Trophoblast cell (in vitro differentiated cells and primary cell): ENCODE data around the gene C5orf52.

Source experiments
- DNase-seq, 2 donors: peaks; one replicate each; pipeline ENCODE4 v3.0.0-alpha.2; 2016
- H2AFZ ChIP-seq: 2 replicates; pipeline ENCODE4 v1.6.1; 2013; ENCODE audit warnings: low read length, moderate library complexity, mild to moderate bottlenecking; ENCODE audit not compliant: insufficient read depth, poor library complexity
- H2AK5ac ChIP-seq: 2 replicates; pipeline ENCODE4 v1.6.1; 2013; ENCODE audit warnings: mild to moderate bottlenecking, low read length
- H2BK120ac ChIP-seq: 2 replicates; pipeline ENCODE4 v1.6.1; 2013; ENCODE audit warnings: low read length, mild to moderate bottlenecking, moderate library complexity; ENCODE audit not compliant: insufficient read depth, poor library complexity
- H2BK12ac ChIP-seq: 2 replicates; pipeline ENCODE4 v1.6.1; 2013; ENCODE audit warnings: mild to moderate bottlenecking, low read length, moderate library complexity
- H2BK5ac ChIP-seq: 2 replicates; pipeline ENCODE4 v1.6.1; 2013; ENCODE audit warnings: low read length, low read depth, moderate library complexity, mild to moderate bottlenecking; ENCODE audit not compliant: poor library complexity
- H3K14ac ChIP-seq: 2 replicates; pipeline ENCODE4 v1.6.1; 2013; ENCODE audit warnings: mild to moderate bottlenecking, low read length
- H3K18ac ChIP-seq: 2 replicates; pipeline ENCODE4 v1.6.1; 2013; ENCODE audit warnings: mild to moderate bottlenecking, low read length
- H3K23ac ChIP-seq: 2 replicates; pipeline ENCODE4 v1.6.1; 2013; ENCODE audit warnings: low read length
- H3K27ac ChIP-seq: 2 replicates; pipeline ENCODE4 v1.5.1; 2013; ENCODE audit warnings: low read depth, mild to moderate bottlenecking, inconsistent platforms, low read length, moderate library complexity
- H3K27me3 ChIP-seq: 2 replicates; pipeline ENCODE4 v1.6.1; 2013; ENCODE audit warnings: inconsistent platforms, mild to moderate bottlenecking, low read length, moderate library complexity; ENCODE audit not compliant: insufficient read depth
- H3K36me3 ChIP-seq, 2 experiments: 1 replicate in 1 of 2; 2 replicates in 1 of 2; pipeline ENCODE4 v1.6.1; 2013; ENCODE audit warnings: low read length in 2 of 2, mild to moderate bottlenecking in 2 of 2, moderate library complexity in 1 of 2; ENCODE audit not compliant: insufficient read depth in 2 of 2, control insufficient read depth in 1 of 2
- H3K4ac ChIP-seq: 2 replicates; pipeline ENCODE4 v1.6.1; 2013; ENCODE audit warnings: low read depth, mild to moderate bottlenecking, low read length, moderate library complexity
- H3K4me1 ChIP-seq, 2 experiments: 1 replicate in 1 of 2; 2 replicates in 1 of 2; pipeline ENCODE4 v1.6.1; 2013; ENCODE audit warnings: low read length in 2 of 2, mild to moderate bottlenecking in 2 of 2, moderate library complexity in 1 of 2; ENCODE audit not compliant: insufficient read depth in 2 of 2, control insufficient read depth in 1 of 2
- H3K4me2 ChIP-seq: 2 replicates; pipeline ENCODE4 v1.6.1; 2013; ENCODE audit warnings: inconsistent platforms, mild to moderate bottlenecking, low read length, moderate library complexity
- H3K4me3 ChIP-seq: 2 replicates; pipeline ENCODE4 v1.5.1; 2013; ENCODE audit warnings: mild to moderate bottlenecking, low read depth, low read length, inconsistent platforms
- H3K79me1 ChIP-seq: one replicate; pipeline ENCODE4 v1.6.1; 2013; ENCODE audit warnings: low read length
- H3K79me2 ChIP-seq: 2 replicates; pipeline ENCODE4 v1.6.1; 2013; ENCODE audit warnings: low read length, mild to moderate bottlenecking; ENCODE audit not compliant: control insufficient read depth, insufficient read depth, poor library complexity
- H3K9ac ChIP-seq: 2 replicates; pipeline ENCODE4 v1.6.1; 2013; ENCODE audit warnings: mild to moderate bottlenecking, low read length
- H3K9me3 ChIP-seq: 2 replicates; pipeline ENCODE4 v1.6.1; 2013; ENCODE audit warnings: low read depth, mild to moderate bottlenecking, control low read depth, inconsistent platforms, low read length; ENCODE audit not compliant: insufficient read depth
- H4K12ac ChIP-seq: 2 replicates; pipeline ENCODE4 v1.6.1; 2013; ENCODE audit warnings: low read depth, mild to moderate bottlenecking, low read length, moderate library complexity
- H4K8ac ChIP-seq: 2 replicates; pipeline ENCODE4 v1.6.1; 2013; ENCODE audit warnings: low read depth, mild to moderate bottlenecking, low read length, moderate library complexity
- H4K91ac ChIP-seq: one replicate; pipeline ENCODE4 v1.6.1; 2013; ENCODE audit warnings: low read depth, mild to moderate bottlenecking, low read length, moderate library complexity
- WGBS: extraction: QIAGEN DNeasy Blood & Tissue Kit; methylation state at CpG from one replicate; pipeline ENCODE4 v1.1.7; 2013; ENCODE audit warnings: missing lambda C conversion rate; ENCODE audit not compliant: insufficient read length, insufficient coverage; ENCODE audit errors: extremely low coverage; 5-methylcytosine and 5-hydroxymethylcytosine counted together

The C5orf52 gene

GRCh38 chr5:157679801-157680200 is 8.5 kb downstream of the C5orf52 start:
- no peaks in the 10 kb centered on the region for H3K4me1 ChIP-seq
- no peak overlapping the region for H3K23ac ChIP-seq
- H2AFZ ChIP-seq, result no peak overlapping the region
- H3K4me3 ChIP-seq, result no peak overlapping the region
- no peak for DNase-seq
- no peak overlapping the region for H2BK120ac ChIP-seq
- no peak overlapping the region for H3K18ac ChIP-seq
- no peaks in the 10 kb centered on the region for H3K27me3 ChIP-seq
- H2BK12ac ChIP-seq, result no peak overlapping the region
- H3K27ac ChIP-seq, result no peak overlapping the region
- H3K4me2 ChIP-seq, result no peak overlapping the region
- H4K91ac ChIP-seq, result no peak overlapping the region
- H3K79me1 ChIP-seq, result no peaks in the 10 kb centered on the region
- no peaks in the 10 kb centered on the region for H3K36me3 ChIP-seq
- no peak overlapping the region for H2BK5ac ChIP-seq
- H4K12ac ChIP-seq, result no peak overlapping the region
- H3K9me3 ChIP-seq, result peaks cover 2% of the 10 kb centered on the region
- H3K4ac ChIP-seq, result no peak overlapping the region
- H3K14ac ChIP-seq, result no peak overlapping the region
- H4K8ac ChIP-seq, result no peak overlapping the region
- H2AK5ac ChIP-seq, result no peak overlapping the region
- no peak overlapping the region for H3K9ac ChIP-seq
- WGBS, result no CpG with 5 or more reads among the region's 9 CpGs
- H3K79me2 ChIP-seq, result no peaks in the 10 kb centered on the region

- Histone ChIP-seq H3K27ac (no peak overlapping the region), H2AK5ac (no peak overlapping the region), H3K4ac (no peak overlapping the region), H3K79me2 (no peaks in the 10 kb centered on the region), H3K79me1 (no peaks in the 10 kb centered on the region), H3K4me3 (no peak overlapping the region), H3K14ac (no peak overlapping the region), H2BK120ac (no peak overlapping the region), H2BK12ac (no peak overlapping the region), H3K18ac (no peak overlapping the region), H4K91ac (no peak overlapping the region), H3K9me3 (peaks cover 2% of the 10 kb centered on the region), H4K8ac (no peak overlapping the region), H2BK5ac (no peak overlapping the region), H3K4me2 (no peak overlapping the region), H3K9ac (no peak overlapping the region), H3K23ac (no peak overlapping the region), H4K12ac (no peak overlapping the region), H2AFZ (no peak overlapping the region), H3K27me3 (no peaks in the 10 kb centered on the region), H3K4me1 (no peaks in the 10 kb centered on the region), H3K36me3 (no peaks in the 10 kb centered on the region)
- WGBS, result no CpG with 5 or more reads among the region's 2 CpGs
- no peak for DNase-seq
These were observed 8.9 kb downstream of the C5orf52 start for GRCh38 chr5:157680239-157680638.

GRCh38 chr5:157681048-157681447 is 9.7 kb downstream of the C5orf52 start:
- H3K9me3 ChIP-seq, result peaks cover 2% of the 10 kb centered on the region
- no peak overlapping the region for H4K8ac ChIP-seq
- no peak overlapping the region for H3K14ac ChIP-seq
- H3K27ac ChIP-seq, result no peak overlapping the region
- no peak overlapping the region for H3K4me3 ChIP-seq
- no CpG with 5 or more reads among the region's 4 CpGs for WGBS
- H4K91ac ChIP-seq, result no peak overlapping the region
- H3K4ac ChIP-seq, result no peak overlapping the region
- H2AK5ac ChIP-seq, result no peak overlapping the region
- H2BK120ac ChIP-seq, result no peak overlapping the region
- H2AFZ ChIP-seq, result no peak overlapping the region
- H4K12ac ChIP-seq, result no peak overlapping the region
- H3K9ac ChIP-seq, result no peak overlapping the region
- no peaks in the 10 kb centered on the region for H3K4me1 ChIP-seq
- H3K79me1 ChIP-seq, result no peaks in the 10 kb centered on the region
- no peak overlapping the region for H3K23ac ChIP-seq
- H3K4me2 ChIP-seq, result no peak overlapping the region
- no peak for DNase-seq
- H2BK12ac ChIP-seq, result no peak overlapping the region
- no peaks in the 10 kb centered on the region for H3K27me3 ChIP-seq
- H3K79me2 ChIP-seq, result no peaks in the 10 kb centered on the region
- H3K18ac ChIP-seq, result no peak overlapping the region
- H2BK5ac ChIP-seq, result no peak overlapping the region
- H3K36me3 ChIP-seq, result no peaks in the 10 kb centered on the region

- no peak overlapping the region for H2AFZ ChIP-seq
- H4K91ac ChIP-seq, result no peak overlapping the region
These were observed 10.9 kb downstream of the C5orf52 start for GRCh38 chr5:157682257-157682656.

More at GRCh38 chr5:157682257-157682656, 10.9 kb downstream of the C5orf52 start:
- no peak overlapping the region for H2BK12ac ChIP-seq
- H3K4me3 ChIP-seq, result no peak overlapping the region
- no peak overlapping the region for H4K12ac ChIP-seq
- WGBS, result no CpG with 5 or more reads among the region's 3 CpGs
- no peak for DNase-seq
- H2BK120ac ChIP-seq, result no peak overlapping the region
- H3K23ac ChIP-seq, result no peak overlapping the region
- peaks cover 2% of the 10 kb centered on the region for H3K9me3 ChIP-seq
- no peak overlapping the region for H3K9ac ChIP-seq
- H3K27me3 ChIP-seq, result no peaks in the 10 kb centered on the region
- no peaks in the 10 kb centered on the region for H3K36me3 ChIP-seq
- H3K18ac ChIP-seq, result no peak overlapping the region
- H2BK5ac ChIP-seq, result no peak overlapping the region
- H2AK5ac ChIP-seq, result no peak overlapping the region
- no peak overlapping the region for H3K27ac ChIP-seq
- no peak overlapping the region for H3K14ac ChIP-seq
- no peaks in the 10 kb centered on the region for H3K79me1 ChIP-seq
- H3K79me2 ChIP-seq, result no peaks in the 10 kb centered on the region
- H3K4me1 ChIP-seq, result no peaks in the 10 kb centered on the region
- no peak overlapping the region for H3K4me2 ChIP-seq
- no peak overlapping the region for H3K4ac ChIP-seq
- no peak overlapping the region for H4K8ac ChIP-seq
